ENCODE measurements around the gene SEMA3C. TPM values are rescaled to one million over a fixed set of nuclear protein-coding genes. Genes with fewer than 3 reads are reported as not detected.

SEMA3C gene
- total and polyA plus RNA-seq, 2 donors (not counting 1 experiment from before 2014, with no cell fraction given), result 0.06 TPM; not detected in 1

DNA sequence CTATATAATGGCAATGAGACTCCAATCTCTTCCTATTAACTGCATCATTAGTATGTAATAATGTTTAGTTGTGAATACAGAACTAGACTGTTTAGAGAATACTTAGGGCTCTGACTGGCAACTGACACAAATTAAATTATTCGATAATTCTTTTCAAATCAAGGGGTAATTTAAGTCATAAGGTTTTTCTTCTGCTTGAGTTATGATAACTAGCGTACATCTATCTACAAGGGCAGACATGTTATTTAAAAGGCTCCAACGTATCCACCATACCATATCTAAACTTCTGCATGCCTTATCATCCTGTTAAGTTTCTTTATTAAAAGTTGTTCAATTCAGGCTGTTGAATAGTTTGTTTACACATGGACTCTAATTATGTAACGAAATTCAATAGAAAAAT, 11.2 kb downstream of the SEMA3C start:
- ChIA-PET CTCF (no interaction called here), POLR2A (no interaction called here)
- H2AFZ ChIP-seq (ENCODE audit: insufficient read depth, low read depth, low read length, poor library complexity, severe bottlenecking), result no peak overlapping the region
- Mint-ChIP-seq H3K9me3 (ENCODE audit: insufficient read depth) (no peaks in the 10 kb centered on the region), H3K27me3 (no peaks in the 10 kb centered on the region), H3K27ac (no peak overlapping the region), H3K4me3 (no peak overlapping the region), H3K4me1 (no peaks in the 10 kb centered on the region)
- ATAC-seq (ENCODE audit: low read depth) (no peak), DNase-seq (no peak)
- H3K9me3 ChIP-seq (ENCODE audit: control extremely low read depth in 1 of 3, control insufficient read depth in 2 of 3, insufficient read depth in 1 of 3, low read length in 2 of 3), result no peaks in the 10 kb centered on the region
- no peaks in the 10 kb centered on the region for H4K20me1 ChIP-seq (ENCODE audit: control insufficient read depth, insufficient read depth, low read length, poor library complexity, severe bottlenecking)
- no peaks in the 10 kb centered on the region for H3K79me2 ChIP-seq (ENCODE audit: control insufficient read depth, insufficient read depth, low read length)
- H3K27ac ChIP-seq (ENCODE audit: low read length in 2 of 2), result no peak overlapping the region
- intact Hi-C loops (cut with micrococcal nuclease), result no loop called here
- no peaks in the 10 kb centered on the region for H3K27me3 ChIP-seq (replicated peaks in 1 of 4; ENCODE audit: control extremely low read depth in 1 of 4, control insufficient read depth in 3 of 4, insufficient read depth in 4 of 4, low read length in 3 of 4)
- no peaks in the 10 kb centered on the region for H3K36me3 ChIP-seq (replicated peaks in 1 of 2; ENCODE audit: control extremely low read depth in 1 of 2, control insufficient read depth in 1 of 2, extremely low read depth in 1 of 2, insufficient read depth in 2 of 2, low read length in 1 of 2)
- no peaks in the 10 kb centered on the region for H3K4me1 ChIP-seq (ENCODE audit: control insufficient read depth in 2 of 2, insufficient read depth in 2 of 2, low read length in 2 of 2)
- no peak for TF ChIP-seq EZH2 (IDR thresholded peaks at IDR 0.05; ENCODE audit: borderline replicate concordance, insufficient read depth, low read depth, low read length, poor library complexity, severe bottlenecking)
- H3K4me3 ChIP-seq (ENCODE audit: control extremely low read depth in 1 of 5, extremely low read depth in 1 of 5, insufficient read depth in 1 of 5, low read depth in 2 of 5, low read length in 4 of 5), result no peak overlapping the region
- H3K4me2 ChIP-seq (replicated peaks; ENCODE audit: low read depth, low read length, poor library complexity, severe bottlenecking), result no peak overlapping the region
- WGBS (ENCODE audit: insufficient coverage), result no CpG with 5 or more reads among the region's 4 CpGs
- no peak overlapping the region for H3K9ac ChIP-seq (ENCODE audit: low read length)

- H3K27me3 Mint-ChIP-seq, result no peaks in the 10 kb centered on the region
- Histone ChIP-seq H3K9me3 (ENCODE audit: control extremely low read depth in 1 of 3, control insufficient read depth in 2 of 3, insufficient read depth in 1 of 3, low read length in 2 of 3) (no peaks in the 10 kb centered on the region), H3K27me3 (replicated peaks in 1 of 4; ENCODE audit: control extremely low read depth in 1 of 4, control insufficient read depth in 3 of 4, insufficient read depth in 4 of 4, low read length in 3 of 4) (no peaks in the 10 kb centered on the region), H3K36me3 (replicated peaks in 1 of 2; ENCODE audit: control extremely low read depth in 1 of 2, control insufficient read depth in 1 of 2, extremely low read depth in 1 of 2, insufficient read depth in 2 of 2, low read length in 1 of 2) (no peaks in the 10 kb centered on the region), H3K9ac (ENCODE audit: low read length) (no peak overlapping the region), H3K4me2 (replicated peaks; ENCODE audit: low read depth, low read length, poor library complexity, severe bottlenecking) (no peak overlapping the region), H3K27ac (ENCODE audit: low read length in 2 of 2) (no peak overlapping the region), H2AFZ (ENCODE audit: insufficient read depth, low read depth, low read length, poor library complexity, severe bottlenecking) (no peak overlapping the region), H3K4me3 (ENCODE audit: control extremely low read depth in 1 of 5, extremely low read depth in 1 of 5, insufficient read depth in 1 of 5, low read depth in 2 of 5, low read length in 4 of 5) (no peak overlapping the region), H3K79me2 (ENCODE audit: control insufficient read depth, insufficient read depth, low read length) (no peaks in the 10 kb centered on the region), H3K4me1 (ENCODE audit: control insufficient read depth in 2 of 2, insufficient read depth in 2 of 2, low read length in 2 of 2) (no peaks in the 10 kb centered on the region), H4K20me1 (ENCODE audit: control insufficient read depth, insufficient read depth, low read length, poor library complexity, severe bottlenecking) (no peaks in the 10 kb centered on the region)
- TF ChIP-seq EZH2 (IDR thresholded peaks at IDR 0.05; ENCODE audit: borderline replicate concordance, insufficient read depth, low read depth, low read length, poor library complexity, severe bottlenecking) (no peak), CTCF (IDR thresholded peaks at IDR 0.05) (no peak)
- ATAC-seq (ENCODE audit: low read depth) (no peak), DNase-seq (no peak)
- CTCF ChIA-PET, result interaction anchor here (0.9 kb wide), 1 partner anchor 9 kb away, joined by 3 read pairs; no protein-coding TSS in a partner anchor
- POLR2A ChIA-PET, result no interaction called here
- intact Hi-C loops (cut with micrococcal nuclease), result no loop called here
- H3K4me3 Mint-ChIP-seq, result no peak overlapping the region
- H3K4me1 Mint-ChIP-seq, result no peaks in the 10 kb centered on the region
- H3K9me3 Mint-ChIP-seq (ENCODE audit: insufficient read depth), result no peaks in the 10 kb centered on the region
- 100% methylated on average over 1 of the region's 4 CpGs for WGBS (ENCODE audit: insufficient coverage)
- no peak overlapping the region for H3K27ac Mint-ChIP-seq
Measured at GRCh38 chr7:80907141-80907601, 11.7 kb downstream of the SEMA3C start.

Data from B cell (primary cell).